ENCODE data around the gene PHKG2. TPM values are rescaled to one million over a fixed set of nuclear protein-coding genes. Genes with fewer than 3 reads are reported as not detected.
A peak's percentile ranks its signal among the peaks of the same experiment; 100 is the strongest.

PHKG2 gene
- total RNA-seq, 1 experiment from 2014 or later, result 30.9 TPM

DNA sequence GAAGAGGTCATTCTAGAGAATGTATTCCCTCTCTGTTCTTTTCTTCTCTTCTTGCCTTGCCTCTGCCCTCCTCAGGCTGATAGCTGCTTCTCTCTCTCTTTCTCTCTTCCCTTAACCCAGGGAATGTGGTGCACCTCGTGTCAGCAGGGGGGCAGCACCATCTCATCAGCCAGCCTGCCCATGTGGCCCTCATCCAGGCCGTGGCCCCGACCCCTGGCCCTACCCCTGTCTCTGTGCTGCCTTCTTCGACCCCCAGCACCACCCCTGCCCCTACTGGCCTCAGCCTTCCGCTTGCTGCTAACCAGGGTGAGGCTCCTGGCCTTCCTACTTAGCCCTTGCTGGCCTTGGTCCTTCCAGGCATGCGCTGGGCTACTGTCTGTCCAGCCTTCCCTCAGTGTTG lies 25.8 kb upstream of the PHKG2 start:
- ChIA-PET POLR2A (ENCODE audit: unreplicated experiment) (no interaction called here), CTCF (no interaction called here)
- Histone ChIP-seq H2AFZ (ENCODE audit: low read length) (no peak overlapping the region), H3K79me2 (ENCODE audit: low read length) (peaks cover 56% of the 10 kb centered on the region), H3K36me3 (ENCODE audit: low read depth, low read length) (peaks cover 55% of the 10 kb centered on the region), H3K4me2 (ENCODE audit: low read length) (peak overlapping the region; percentile 69), H4K20me1 (ENCODE audit: low read length) (no peaks in the 10 kb centered on the region), H3K9me3 (ENCODE audit: low read length) (no peaks in the 10 kb centered on the region), H3K4me1 (ENCODE audit: insufficient read depth, low read length) (peaks cover 25% of the 10 kb centered on the region), H3K4me3 (ENCODE audit: low read length) (no peak overlapping the region), H3K27me3 (ENCODE audit: low read length) (no peaks in the 10 kb centered on the region), H3K9me2 (replicated peaks; ENCODE audit: low read length) (no peaks in the 10 kb centered on the region), H3K27ac (ENCODE audit: low read length) (peak overlapping the region; percentile 96), H3F3A (ENCODE audit: low read length, unreplicated experiment) (no peaks in the 10 kb centered on the region), H3K9ac (ENCODE audit: low read length) (peak overlapping the region; percentile 71)
- DNase-seq, result no peak
- intact Hi-C loops (cut with micrococcal nuclease), result no loop called here
- no TSS peak for BruUV-seq (replicated peaks)
- TF ChIP-seq CTCF (conservative IDR thresholded peaks at IDR 0.05; ENCODE audit: low read depth, low read length), result peak; percentile 18; the same call in 1 of the 2 replicates
- no peak for TF ChIP-seq EZH2 (IDR thresholded peaks at IDR 0.05; ENCODE audit: low read length, unreplicated experiment)
- TF ChIP-seq EZH2phosphoT487 (IDR thresholded peaks at IDR 0.05; ENCODE audit: borderline replicate concordance, low read length), result no peak
- ATAC-seq, result no peak

DNA sequence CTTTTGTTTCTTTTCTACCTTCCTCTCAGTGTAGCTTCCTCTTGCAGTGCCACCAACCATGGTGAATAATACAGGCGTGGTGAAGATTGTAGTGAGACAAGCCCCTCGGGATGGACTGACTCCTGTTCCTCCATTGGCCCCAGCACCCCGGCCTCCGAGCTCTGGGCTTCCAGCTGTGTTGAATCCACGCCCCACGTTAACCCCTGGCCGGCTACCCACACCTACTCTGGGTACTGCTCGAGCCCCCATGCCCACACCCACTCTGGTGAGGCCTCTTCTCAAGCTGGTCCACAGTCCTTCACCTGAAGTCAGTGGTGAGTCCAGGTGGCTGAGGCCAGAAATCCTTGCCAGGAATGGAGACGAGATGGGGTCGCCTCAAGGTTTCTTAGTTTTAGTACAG lies 25.3 kb upstream of the PHKG2 start:
- H3K4me2 ChIP-seq (ENCODE audit: low read length), result no peak overlapping the region

More for the DNA sequence above, 25.3 kb upstream of the PHKG2 start:
- no peaks in the 10 kb centered on the region for H4K20me1 ChIP-seq (ENCODE audit: low read length)
- no TSS peak for BruUV-seq (replicated peaks)
- no peaks in the 10 kb centered on the region for H3K27me3 ChIP-seq (ENCODE audit: low read length)
- no peaks in the 10 kb centered on the region for H3F3A ChIP-seq (ENCODE audit: low read length, unreplicated experiment)
- H3K36me3 ChIP-seq (ENCODE audit: low read depth, low read length), result peaks cover 54% of the 10 kb centered on the region
- H3K9ac ChIP-seq (ENCODE audit: low read length), result no peak overlapping the region
- H3K79me2 ChIP-seq (ENCODE audit: low read length), result peaks cover 51% of the 10 kb centered on the region
- peaks cover 25% of the 10 kb centered on the region for H3K4me1 ChIP-seq (ENCODE audit: insufficient read depth, low read length)
- intact Hi-C loops (cut with micrococcal nuclease), result no loop called here
- H2AFZ ChIP-seq (ENCODE audit: low read length), result no peak overlapping the region
- H3K4me3 ChIP-seq (ENCODE audit: low read length), result no peak overlapping the region
- H3K9me3 ChIP-seq (ENCODE audit: low read length), result no peaks in the 10 kb centered on the region
- POLR2A ChIA-PET (ENCODE audit: unreplicated experiment), result no interaction called here
- peak overlapping the region; percentile 96; the same call in 1 of the 2 replicates for H3K27ac ChIP-seq (ENCODE audit: low read length)
- CTCF ChIA-PET, result no interaction called here
- TF ChIP-seq EZH2phosphoT487 (IDR thresholded peaks at IDR 0.05; ENCODE audit: borderline replicate concordance, low read length) (no peak), CTCF (conservative IDR thresholded peaks at IDR 0.05; ENCODE audit: low read depth, low read length) (no peak), EZH2 (IDR thresholded peaks at IDR 0.05; ENCODE audit: low read length, unreplicated experiment) (no peak)
- no peaks in the 10 kb centered on the region for H3K9me2 ChIP-seq (replicated peaks; ENCODE audit: low read length)
- ATAC-seq, result no peak
- no peak for DNase-seq
